ENCODE results near the gene APOL4.

The APOL4 gene

DNA sequence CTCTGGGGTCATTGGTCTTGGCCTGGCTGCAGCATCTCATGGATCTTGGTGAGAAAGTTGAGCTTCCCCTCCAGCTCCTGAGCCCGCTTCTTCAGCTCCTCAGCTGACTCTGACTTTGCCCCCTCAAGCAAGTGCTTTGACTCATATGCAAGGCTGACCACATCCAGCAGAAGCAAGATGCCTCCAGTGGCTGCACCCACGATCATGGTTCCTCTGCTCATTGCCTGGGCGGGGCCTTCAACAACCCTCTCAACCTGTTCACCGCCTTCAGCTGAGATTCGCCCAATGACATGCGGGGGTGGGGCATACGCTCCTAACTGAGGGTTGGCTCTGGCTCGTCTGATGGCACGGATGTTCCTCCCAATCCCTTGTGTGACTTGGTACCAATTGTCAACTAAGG is 25.8 kb upstream of the APOL4 start:
- Histone ChIP-seq H3K27ac (no peak overlapping the region), H3K9me3 (no peaks in the 10 kb centered on the region), H3K27me3 (no peaks in the 10 kb centered on the region), H3K36me3 (peaks cover 64% of the 10 kb centered on the region), H3K4me3 (ENCODE audit: low read depth in 1 of 2, low read length in 1 of 2) (no peak overlapping the region), H3K4me1 (ENCODE audit: control insufficient read depth in 1 of 2, insufficient read depth in 1 of 2, low read depth in 1 of 2, low read length in 1 of 2) (peaks cover 4 to 5% of the 10 kb centered on the region in 2 experiments)
- TF ChIP-seq CTCF (IDR thresholded peaks at IDR 0.05), result no peak

- TF ChIP-seq CTCF (IDR thresholded peaks at IDR 0.05), result no peak
- Histone ChIP-seq H3K4me1 (ENCODE audit: control insufficient read depth in 1 of 2, insufficient read depth in 1 of 2, low read depth in 1 of 2, low read length in 1 of 2) (no peaks in the 10 kb centered on the region), H3K36me3 (peaks cover 52% of the 10 kb centered on the region), H3K27ac (peak overlapping the region; percentile 13), H3K9me3 (no peaks in the 10 kb centered on the region), H3K27me3 (no peaks in the 10 kb centered on the region), H3K4me3 (ENCODE audit: low read depth in 1 of 2, low read length in 1 of 2) (no peak overlapping the region)
Observed at GRCh38 chr22:36226189-36226588, 24.6 kb upstream of the APOL4 start.

- no peak overlapping the region for H3K27ac ChIP-seq
- TF ChIP-seq CTCF (IDR thresholded peaks at IDR 0.05), result no peak
- peaks cover 45% of the 10 kb centered on the region for H3K36me3 ChIP-seq
- H3K27me3 ChIP-seq, result peaks cover 4% of the 10 kb centered on the region
- H3K4me1 ChIP-seq (ENCODE audit: control insufficient read depth in 1 of 2, insufficient read depth in 1 of 2, low read depth in 1 of 2, low read length in 1 of 2), result no peaks in the 10 kb centered on the region
- H3K4me3 ChIP-seq (ENCODE audit: low read depth in 1 of 2, low read length in 1 of 2), result no peak overlapping the region
- no peaks in the 10 kb centered on the region for H3K9me3 ChIP-seq
Observed at GRCh38 chr22:36225333-36225922, 23.8 kb upstream of the APOL4 start.

- H3K27me3 ChIP-seq, result peaks cover 9% of the 10 kb centered on the region
- H3K9me3 ChIP-seq, result no peaks in the 10 kb centered on the region
- no peak for TF ChIP-seq CTCF (IDR thresholded peaks at IDR 0.05)
- H3K36me3 ChIP-seq, result peaks cover 33% of the 10 kb centered on the region
- H3K4me3 ChIP-seq (ENCODE audit: low read depth in 1 of 2, low read length in 1 of 2), result no peak overlapping the region
- H3K27ac ChIP-seq, result no peak overlapping the region
- no peaks in the 10 kb centered on the region for H3K4me1 ChIP-seq (ENCODE audit: control insufficient read depth in 1 of 2, insufficient read depth in 1 of 2, low read depth in 1 of 2, low read length in 1 of 2)
Observed at GRCh38 chr22:36224245-36224644, 22.6 kb upstream of the APOL4 start.

- no peak overlapping the region for H3K4me3 ChIP-seq (ENCODE audit: low read depth in 1 of 2, low read length in 1 of 2)
- no peak for TF ChIP-seq CTCF (IDR thresholded peaks at IDR 0.05)
- H3K27me3 ChIP-seq, result peaks cover 9% of the 10 kb centered on the region
- H3K27ac ChIP-seq, result no peak overlapping the region
- H3K9me3 ChIP-seq, result no peaks in the 10 kb centered on the region
- H3K36me3 ChIP-seq, result peaks cover 25% of the 10 kb centered on the region
- no peaks in the 10 kb centered on the region for H3K4me1 ChIP-seq (ENCODE audit: control insufficient read depth in 1 of 2, insufficient read depth in 1 of 2, low read depth in 1 of 2, low read length in 1 of 2)
Observed at GRCh38 chr22:36223504-36223903, 21.9 kb upstream of the APOL4 start.
